ENCODE data around the gene GPR146. TPM values are rescaled to one million over a fixed set of nuclear protein-coding genes. Genes with fewer than 3 reads are reported as not detected.

Gene GPR146
- total and polyA plus RNA-seq, 9 donors: 6.1 to 25.0 (median 8.4) TPM

DNA sequence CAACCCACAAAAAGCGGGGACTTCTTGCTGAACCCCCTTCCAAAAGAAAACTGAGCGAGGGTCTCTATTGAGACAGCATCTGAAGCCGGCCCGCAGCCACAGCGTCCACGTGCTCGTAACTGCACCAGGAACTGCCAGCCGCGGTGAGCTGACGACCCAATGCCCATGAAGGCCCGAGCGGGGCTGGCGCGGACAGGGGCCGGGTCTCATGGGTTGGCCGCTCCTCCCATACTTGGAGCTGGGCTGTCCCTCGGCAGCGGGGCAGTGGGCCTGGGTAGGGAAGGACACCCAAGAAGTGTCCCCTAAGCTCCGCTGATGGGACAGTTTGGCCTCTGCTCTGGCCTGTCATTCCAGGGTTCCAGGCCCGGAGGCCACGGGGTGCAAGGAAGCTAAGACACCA is 39.0 kb upstream of the GPR146 start:
- Histone ChIP-seq H3K27ac (no peak overlapping the region), H3K36me3 (no peaks in the 10 kb centered on the region)

DNA sequence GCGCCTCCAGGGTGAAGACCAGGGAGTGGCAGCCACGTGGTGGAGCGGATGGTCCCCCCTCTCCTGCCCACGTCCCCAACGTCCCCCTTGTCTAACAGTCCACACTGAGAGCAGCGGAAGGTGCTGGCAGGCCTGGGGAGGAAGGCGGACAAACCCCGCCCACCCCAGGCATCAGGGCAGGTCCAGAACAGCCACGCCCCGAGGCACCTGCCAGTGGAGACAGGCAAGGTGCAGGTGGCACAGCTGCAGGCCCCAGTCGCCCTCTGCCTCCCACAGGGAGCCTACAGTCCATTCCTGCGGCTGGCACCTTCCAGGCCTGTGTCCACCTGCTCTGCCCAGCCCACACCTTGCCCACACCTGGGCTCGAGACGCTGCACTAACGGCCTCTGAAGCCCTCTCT is 36.4 kb upstream of the GPR146 start:
- Histone ChIP-seq H3K4me3 (no peak overlapping the region), H3K36me3 (no peaks in the 10 kb centered on the region), H3K4me1 (ENCODE audit: insufficient read depth) (no peaks in the 10 kb centered on the region), H3K9me3 (no peaks in the 10 kb centered on the region), H3K27ac (no peak overlapping the region), H3K27me3 (no peaks in the 10 kb centered on the region)
- 86 to 91% (median 88%) methylated on average over 13 to 15 of the region's 15 CpGs for WGBS, 3 donors
- no peak for DNase-seq
- intact Hi-C loops (cut with DNase I): no loop called here
- TF ChIP-seq, protein P1, sequence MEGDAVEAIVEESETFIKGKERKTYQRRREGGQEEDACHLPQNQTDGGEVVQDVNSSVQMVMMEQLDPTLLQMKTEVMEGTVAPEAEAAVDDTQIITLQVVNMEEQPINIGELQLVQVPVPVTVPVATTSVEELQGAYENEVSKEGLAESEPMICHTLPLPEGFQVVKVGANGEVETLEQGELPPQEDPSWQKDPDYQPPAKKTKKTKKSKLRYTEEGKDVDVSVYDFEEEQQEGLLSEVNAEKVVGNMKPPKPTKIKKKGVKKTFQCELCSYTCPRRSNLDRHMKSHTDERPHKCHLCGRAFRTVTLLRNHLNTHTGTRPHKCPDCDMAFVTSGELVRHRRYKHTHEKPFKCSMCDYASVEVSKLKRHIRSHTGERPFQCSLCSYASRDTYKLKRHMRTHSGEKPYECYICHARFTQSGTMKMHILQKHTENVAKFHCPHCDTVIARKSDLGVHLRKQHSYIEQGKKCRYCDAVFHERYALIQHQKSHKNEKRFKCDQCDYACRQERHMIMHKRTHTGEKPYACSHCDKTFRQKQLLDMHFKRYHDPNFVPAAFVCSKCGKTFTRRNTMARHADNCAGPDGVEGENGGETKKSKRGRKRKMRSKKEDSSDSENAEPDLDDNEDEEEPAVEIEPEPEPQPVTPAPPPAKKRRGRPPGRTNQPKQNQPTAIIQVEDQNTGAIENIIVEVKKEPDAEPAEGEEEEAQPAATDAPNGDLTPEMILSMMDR (IDR thresholded peaks at IDR 0.05): no peak
- no peak for TF ChIP-seq EP300 (IDR thresholded peaks at IDR 0.05)
- no peak for TF ChIP-seq POLR2A (IDR thresholded peaks at IDR 0.05)

More for the DNA sequence above, 39.0 kb upstream of the GPR146 start:
- H3K9me3 ChIP-seq: no peaks in the 10 kb centered on the region
- 89 to 94% (median 94%) methylated on average over 20 to 21 of the region's 21 CpGs for WGBS, 3 donors
- TF ChIP-seq EP300 (IDR thresholded peaks at IDR 0.05) (no peak), POLR2A (IDR thresholded peaks at IDR 0.05) (no peak)
- TF ChIP-seq, protein P1 (IDR thresholded peaks at IDR 0.05): no peak
- no peak overlapping the region for H3K4me3 ChIP-seq
- no peak for DNase-seq
- no peaks in the 10 kb centered on the region for H3K27me3 ChIP-seq
- intact Hi-C loops (cut with DNase I): no loop called here
- H3K4me1 ChIP-seq (ENCODE audit: insufficient read depth): no peaks in the 10 kb centered on the region

DNA sequence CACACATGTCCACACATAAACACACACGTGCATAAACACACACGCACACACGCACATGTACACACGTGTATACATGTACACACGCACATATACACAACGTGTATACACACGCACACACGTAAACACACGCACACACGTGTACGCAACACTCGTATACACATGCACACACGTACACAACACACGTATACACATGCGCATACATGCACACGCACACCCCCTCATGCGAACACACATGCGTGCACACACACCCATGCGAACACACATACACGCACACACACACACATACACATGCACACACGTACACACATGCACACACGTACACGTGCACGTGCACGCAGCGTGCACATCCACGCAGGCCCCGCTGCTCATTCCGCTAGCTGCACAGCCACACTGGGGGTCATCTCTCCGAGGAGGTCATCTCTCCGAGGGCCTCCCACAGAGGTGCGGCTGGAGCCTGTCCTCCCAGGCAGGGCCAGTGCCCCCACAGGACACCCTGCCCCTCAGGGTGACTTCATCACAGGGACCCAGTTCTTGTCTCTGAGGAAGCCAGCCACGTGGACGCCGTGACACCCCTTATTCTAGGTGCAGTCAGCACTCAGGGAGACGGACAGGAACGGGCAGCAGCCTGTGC is 35.5 kb upstream of the GPR146 start:
- 89 to 91% (median 91%) methylated on average over 37 of the region's 37 CpGs for WGBS, 3 donors
- Histone ChIP-seq H3K27me3 (no peaks in the 10 kb centered on the region), H3K4me3 (no peak overlapping the region), H3K27ac (no peak overlapping the region), H3K4me1 (ENCODE audit: insufficient read depth) (no peaks in the 10 kb centered on the region), H3K36me3 (no peaks in the 10 kb centered on the region), H3K9me3 (no peaks in the 10 kb centered on the region)
- intact Hi-C loops (cut with DNase I): no loop called here
- DNase-seq: no peak
- TF ChIP-seq, protein P1 (IDR thresholded peaks at IDR 0.05): no peak
- TF ChIP-seq EP300 (IDR thresholded peaks at IDR 0.05): no peak
- TF ChIP-seq POLR2A (IDR thresholded peaks at IDR 0.05): no peak

DNA sequence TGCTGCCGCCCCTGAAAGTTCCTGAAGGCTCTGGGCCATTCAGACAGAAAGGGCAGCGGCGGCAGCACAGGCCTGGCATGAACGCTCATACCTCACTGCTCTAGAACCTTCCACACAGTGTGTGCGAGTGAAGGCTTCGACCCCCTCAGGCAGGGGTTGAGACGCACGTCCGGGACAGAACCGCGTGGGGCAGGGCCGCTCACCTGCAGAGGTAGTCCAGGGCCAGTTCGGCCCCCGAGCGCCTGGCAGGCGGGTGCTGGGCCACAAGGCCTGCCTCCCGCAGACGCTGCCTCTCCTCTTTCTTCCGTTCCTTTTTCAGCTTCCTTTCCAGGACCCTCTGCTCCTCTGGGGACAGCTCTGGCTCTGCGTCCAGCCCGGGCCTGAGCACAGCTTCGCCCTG is 34.6 kb upstream of the GPR146 start:
- Histone ChIP-seq H3K4me1 (ENCODE audit: insufficient read depth) (no peaks in the 10 kb centered on the region), H3K9me3 (no peaks in the 10 kb centered on the region), H3K27me3 (no peaks in the 10 kb centered on the region), H3K4me3 (no peak overlapping the region), H3K27ac (no peak overlapping the region), H3K36me3 (no peaks in the 10 kb centered on the region)
- intact Hi-C loops (cut with DNase I): no loop called here
- no peak for DNase-seq
- TF ChIP-seq POLR2A (IDR thresholded peaks at IDR 0.05) (no peak), EP300 (IDR thresholded peaks at IDR 0.05) (no peak)
- TF ChIP-seq, protein P1 (IDR thresholded peaks at IDR 0.05): no peak
- 93 to 94% (median 94%) methylated on average over 22 of the region's 22 CpGs for WGBS, 3 donors
